ENCODE data around the gene SNRPA1.
"Not testable (repeated sequence)": the region's sequence is repeated elsewhere in the genome, so short reads cannot be mapped to it uniquely, and the experiment has no call there.

Gene SNRPA1

DNA sequence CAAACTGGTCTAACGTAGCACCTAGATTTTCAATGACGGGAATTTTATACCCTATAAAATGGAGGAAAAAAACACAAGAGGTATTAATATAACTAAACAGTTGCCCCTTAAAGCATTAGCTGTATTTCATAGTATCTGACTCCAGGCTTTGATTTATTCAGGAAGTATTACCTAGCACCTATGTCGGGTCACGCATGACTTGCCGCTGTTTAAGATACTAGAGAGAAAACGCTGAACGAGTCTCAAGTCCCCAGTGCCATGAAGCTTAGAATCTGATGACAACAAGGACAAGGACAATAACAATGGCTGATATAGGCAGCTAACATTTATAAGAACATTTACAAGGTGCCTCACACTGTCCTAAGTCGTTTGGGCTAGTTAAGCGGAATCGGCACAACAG is 1.9 kb downstream of the SNRPA1 start:
- peak overlapping the region; percentile 95 for H3K4me3 ChIP-seq (ENCODE audit: low read depth, low read length)
- TF ChIP-seq, protein P1, sequence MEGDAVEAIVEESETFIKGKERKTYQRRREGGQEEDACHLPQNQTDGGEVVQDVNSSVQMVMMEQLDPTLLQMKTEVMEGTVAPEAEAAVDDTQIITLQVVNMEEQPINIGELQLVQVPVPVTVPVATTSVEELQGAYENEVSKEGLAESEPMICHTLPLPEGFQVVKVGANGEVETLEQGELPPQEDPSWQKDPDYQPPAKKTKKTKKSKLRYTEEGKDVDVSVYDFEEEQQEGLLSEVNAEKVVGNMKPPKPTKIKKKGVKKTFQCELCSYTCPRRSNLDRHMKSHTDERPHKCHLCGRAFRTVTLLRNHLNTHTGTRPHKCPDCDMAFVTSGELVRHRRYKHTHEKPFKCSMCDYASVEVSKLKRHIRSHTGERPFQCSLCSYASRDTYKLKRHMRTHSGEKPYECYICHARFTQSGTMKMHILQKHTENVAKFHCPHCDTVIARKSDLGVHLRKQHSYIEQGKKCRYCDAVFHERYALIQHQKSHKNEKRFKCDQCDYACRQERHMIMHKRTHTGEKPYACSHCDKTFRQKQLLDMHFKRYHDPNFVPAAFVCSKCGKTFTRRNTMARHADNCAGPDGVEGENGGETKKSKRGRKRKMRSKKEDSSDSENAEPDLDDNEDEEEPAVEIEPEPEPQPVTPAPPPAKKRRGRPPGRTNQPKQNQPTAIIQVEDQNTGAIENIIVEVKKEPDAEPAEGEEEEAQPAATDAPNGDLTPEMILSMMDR (IDR thresholded peaks at IDR 0.05; ENCODE audit: control insufficient read depth, extremely low read depth, insufficient read depth): no peak
- no peak for DNase-seq (ENCODE audit: low read depth)

DNA sequence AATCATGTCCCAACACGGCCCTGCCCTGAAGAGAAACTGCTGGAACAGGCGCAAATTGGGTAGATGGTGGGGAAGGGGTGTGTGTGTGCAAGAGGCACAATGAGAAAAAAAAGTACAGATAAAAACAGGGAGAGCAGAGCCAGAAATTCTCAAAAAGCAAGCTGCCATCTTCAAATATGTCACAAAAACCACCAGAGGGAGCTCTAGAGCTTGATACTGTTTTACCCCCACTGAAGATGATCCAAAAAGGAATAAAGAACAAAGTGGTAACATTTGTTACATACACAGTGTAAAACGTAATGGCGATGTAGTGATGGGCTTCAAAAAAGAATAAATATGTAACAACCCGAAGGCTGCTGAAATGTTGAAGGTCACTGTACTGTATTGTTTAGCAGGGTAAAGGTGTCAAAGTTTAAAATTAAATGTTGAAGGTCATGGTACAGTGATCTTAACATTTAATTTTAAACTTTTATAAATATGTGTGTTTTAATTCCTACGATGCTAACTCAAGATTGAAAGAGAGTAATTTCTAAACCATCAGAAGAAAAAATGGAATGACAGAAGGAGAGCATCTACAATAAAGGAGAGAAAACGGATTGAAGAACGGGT is 6.0 kb downstream of the SNRPA1 start:
- no peak overlapping the region for H3K4me3 ChIP-seq (ENCODE audit: low read depth, low read length)
- no peak for DNase-seq (ENCODE audit: low read depth)
- TF ChIP-seq, protein P1 (IDR thresholded peaks at IDR 0.05; ENCODE audit: control insufficient read depth, extremely low read depth, insufficient read depth): peak; percentile 66

DNA sequence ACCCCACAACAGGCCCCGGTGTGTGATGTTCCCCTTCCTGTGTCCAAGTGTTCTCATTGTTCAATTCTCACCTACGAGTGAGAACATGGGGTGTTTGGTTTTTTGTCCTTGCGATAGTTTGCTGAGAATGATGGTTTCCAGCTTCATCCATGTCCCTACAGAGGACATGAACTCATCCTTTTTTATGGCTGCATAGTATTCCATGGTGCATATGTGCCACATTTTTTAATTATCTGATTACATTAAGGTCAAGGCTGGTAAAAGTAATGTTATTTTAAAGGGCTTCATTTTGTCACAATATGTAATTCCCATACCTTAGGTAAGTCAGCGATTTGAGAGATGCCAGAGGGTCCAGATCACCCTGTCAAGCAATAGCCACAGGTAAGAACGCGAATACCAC is 7.7 kb downstream of the SNRPA1 start:
- not testable (repeated sequence) for H3K4me3 ChIP-seq (ENCODE audit: low read depth, low read length); DNase-seq (ENCODE audit: low read depth)

DNA sequence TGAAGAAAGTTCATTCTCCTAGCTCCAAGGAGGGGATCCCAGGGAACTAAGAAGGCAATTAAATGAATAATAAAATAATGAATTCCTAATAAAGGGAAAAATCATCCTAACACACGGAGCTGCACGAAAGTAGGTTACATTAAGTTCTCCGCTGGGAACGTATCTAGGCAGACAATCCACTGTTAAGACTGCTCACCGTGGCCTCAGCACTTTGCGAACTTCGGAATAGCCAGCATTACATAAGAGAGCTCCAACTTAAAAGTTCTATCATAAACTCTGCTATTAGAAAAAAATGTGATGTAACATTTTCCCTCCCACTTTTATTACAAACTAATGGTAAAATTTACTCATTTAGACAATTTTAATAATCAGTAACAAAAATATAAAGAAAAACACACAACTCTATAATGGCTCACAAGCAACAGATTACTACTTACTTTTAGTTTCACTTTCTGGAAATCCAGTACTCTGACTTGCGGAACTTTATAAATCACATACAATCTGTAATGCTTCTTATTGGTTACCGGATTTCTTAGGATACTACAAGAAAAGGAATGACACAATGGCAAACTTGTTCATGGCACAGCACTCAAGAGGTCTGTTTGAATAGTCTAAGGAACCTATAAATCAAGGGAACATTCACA is 8.5 kb downstream of the SNRPA1 start:
- DNase-seq (ENCODE audit: low read depth): no peak
- no peak overlapping the region for H3K4me3 ChIP-seq (ENCODE audit: low read depth, low read length)
- TF ChIP-seq, protein P1 (IDR thresholded peaks at IDR 0.05; ENCODE audit: control insufficient read depth, extremely low read depth, insufficient read depth): no peak

DNA sequence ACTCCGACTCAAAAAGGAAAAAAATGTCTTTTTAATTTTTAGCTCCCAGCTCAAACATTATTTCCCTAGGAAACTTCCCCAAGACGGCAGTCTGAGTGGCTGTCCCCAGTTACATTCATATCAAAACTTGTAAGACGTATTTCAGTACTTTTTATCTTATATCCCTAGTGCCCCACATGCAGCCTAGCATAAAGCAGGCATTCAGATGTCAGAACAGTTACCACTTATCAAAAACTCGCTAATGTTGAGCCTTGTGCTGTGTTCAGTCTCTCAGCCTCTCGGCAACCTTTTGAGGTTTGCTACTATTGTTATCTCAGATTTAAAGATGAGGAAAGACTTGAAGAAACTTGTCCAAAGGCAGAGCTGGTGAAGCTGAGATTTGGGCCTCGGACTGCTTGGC is 11.1 kb downstream of the SNRPA1 start:
- no peak overlapping the region for H3K4me3 ChIP-seq (ENCODE audit: low read depth, low read length)
- TF ChIP-seq, protein P1 (IDR thresholded peaks at IDR 0.05; ENCODE audit: control insufficient read depth, extremely low read depth, insufficient read depth): no peak
- DNase-seq (ENCODE audit: low read depth): no peak

DNA sequence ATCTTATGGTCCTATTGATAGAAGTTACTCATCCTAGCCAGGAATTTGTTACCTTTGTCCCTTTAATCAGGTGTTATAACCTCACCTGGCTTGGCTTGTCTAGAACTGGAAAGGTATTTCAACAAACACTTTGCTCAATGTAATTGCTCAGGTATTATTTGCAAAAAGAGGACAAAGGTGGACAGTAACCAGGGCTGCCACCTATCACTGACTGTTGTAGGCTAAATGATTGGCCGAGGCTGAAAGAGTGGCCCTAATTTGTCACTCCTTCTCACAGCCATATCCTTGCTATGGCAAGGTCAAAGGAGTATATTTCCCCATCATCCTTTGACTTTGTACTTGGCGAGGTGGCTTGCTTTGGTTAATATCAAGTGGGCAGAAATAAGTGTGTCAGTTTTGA is 15.0 kb downstream of the SNRPA1 start:
- no peak overlapping the region for H3K4me3 ChIP-seq (ENCODE audit: low read depth, low read length)
- no peak for DNase-seq (ENCODE audit: low read depth)
- TF ChIP-seq, protein P1 (IDR thresholded peaks at IDR 0.05; ENCODE audit: control insufficient read depth, extremely low read depth, insufficient read depth): no peak

DNA sequence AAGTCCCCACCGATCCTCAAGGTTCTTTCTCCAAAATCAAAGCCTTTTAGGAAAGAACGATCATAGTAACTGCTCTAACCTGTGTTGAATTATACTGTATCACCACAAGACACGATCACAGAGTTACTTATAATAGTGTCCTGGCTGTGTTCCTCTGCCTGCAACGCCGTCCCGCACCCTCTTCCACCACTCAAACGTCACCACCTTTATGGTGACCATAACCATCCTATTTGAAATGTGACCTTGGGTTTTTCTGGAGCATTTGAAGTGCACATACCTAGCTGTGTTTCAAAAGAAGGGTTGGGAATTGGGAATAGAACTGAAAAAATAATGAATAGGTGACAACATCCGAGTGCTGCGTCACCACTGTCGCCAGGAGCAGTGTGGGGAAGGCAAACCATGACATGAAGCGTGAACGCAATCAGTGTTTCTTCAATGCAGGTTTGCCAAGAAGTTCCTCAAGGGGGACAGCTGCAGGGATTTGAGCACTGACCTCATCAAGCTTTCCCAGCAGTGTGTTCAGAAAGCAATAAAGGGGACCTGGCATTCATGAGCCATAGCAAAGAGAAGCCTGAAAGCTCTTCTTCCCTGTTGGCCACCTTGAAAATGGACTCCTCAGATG is 17.0 kb downstream of the SNRPA1 start:
- DNase-seq (ENCODE audit: low read depth): no peak
- H3K4me3 ChIP-seq (ENCODE audit: low read depth, low read length): peak overlapping the region; percentile 92
- TF ChIP-seq, protein P1 (IDR thresholded peaks at IDR 0.05; ENCODE audit: control insufficient read depth, extremely low read depth, insufficient read depth): no peak
